ENCODE measurements around the gene C1QL4.

GRCh38 chr12:49335118-49335954, 1.7 kb downstream of the C1QL4 start:
- TF ChIP-seq CTCF (conservative IDR thresholded peaks at IDR 0.05; ENCODE audit: low read depth, low read length) (no peak), EZH2 (IDR thresholded peaks at IDR 0.05; ENCODE audit: borderline replicate concordance, low read depth, low read length, poor library complexity, severe bottlenecking) (no peak)

Measured in A673 (cell line).